ENCODE results near the gene PLEKHA6.

GRCh38 chr1:204344665-204345355 lies 14.9 kb downstream of the PLEKHA6 start:
- TF ChIP-seq, protein P1, sequence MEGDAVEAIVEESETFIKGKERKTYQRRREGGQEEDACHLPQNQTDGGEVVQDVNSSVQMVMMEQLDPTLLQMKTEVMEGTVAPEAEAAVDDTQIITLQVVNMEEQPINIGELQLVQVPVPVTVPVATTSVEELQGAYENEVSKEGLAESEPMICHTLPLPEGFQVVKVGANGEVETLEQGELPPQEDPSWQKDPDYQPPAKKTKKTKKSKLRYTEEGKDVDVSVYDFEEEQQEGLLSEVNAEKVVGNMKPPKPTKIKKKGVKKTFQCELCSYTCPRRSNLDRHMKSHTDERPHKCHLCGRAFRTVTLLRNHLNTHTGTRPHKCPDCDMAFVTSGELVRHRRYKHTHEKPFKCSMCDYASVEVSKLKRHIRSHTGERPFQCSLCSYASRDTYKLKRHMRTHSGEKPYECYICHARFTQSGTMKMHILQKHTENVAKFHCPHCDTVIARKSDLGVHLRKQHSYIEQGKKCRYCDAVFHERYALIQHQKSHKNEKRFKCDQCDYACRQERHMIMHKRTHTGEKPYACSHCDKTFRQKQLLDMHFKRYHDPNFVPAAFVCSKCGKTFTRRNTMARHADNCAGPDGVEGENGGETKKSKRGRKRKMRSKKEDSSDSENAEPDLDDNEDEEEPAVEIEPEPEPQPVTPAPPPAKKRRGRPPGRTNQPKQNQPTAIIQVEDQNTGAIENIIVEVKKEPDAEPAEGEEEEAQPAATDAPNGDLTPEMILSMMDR (conservative IDR thresholded peaks at IDR 0.05) = no peak
- TF ChIP-seq ZFX (IDR thresholded peaks at IDR 0.05) = no peak
